Measurements from ENCODE around the gene ARHGAP44.

DNA sequence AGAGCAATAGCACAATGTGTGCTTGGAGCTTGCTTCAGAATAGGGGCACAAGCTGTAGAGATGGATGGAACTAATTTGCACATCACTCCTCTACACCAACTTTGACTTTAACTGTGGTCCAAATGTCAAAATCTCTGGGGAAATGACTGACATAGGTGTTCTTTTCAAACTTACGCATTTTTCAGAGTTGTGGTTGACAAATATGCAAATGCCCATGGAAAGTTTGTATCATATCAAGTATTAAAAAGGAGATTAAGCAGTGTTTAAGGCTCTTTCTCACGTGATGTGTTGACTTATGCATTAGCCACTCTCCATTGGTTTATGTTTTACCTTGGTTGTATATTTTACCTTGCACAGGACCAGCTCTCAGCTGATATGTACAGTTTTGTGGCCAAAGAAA is 151.4 kb downstream of the ARHGAP44 start:
- TF ChIP-seq, protein P1, sequence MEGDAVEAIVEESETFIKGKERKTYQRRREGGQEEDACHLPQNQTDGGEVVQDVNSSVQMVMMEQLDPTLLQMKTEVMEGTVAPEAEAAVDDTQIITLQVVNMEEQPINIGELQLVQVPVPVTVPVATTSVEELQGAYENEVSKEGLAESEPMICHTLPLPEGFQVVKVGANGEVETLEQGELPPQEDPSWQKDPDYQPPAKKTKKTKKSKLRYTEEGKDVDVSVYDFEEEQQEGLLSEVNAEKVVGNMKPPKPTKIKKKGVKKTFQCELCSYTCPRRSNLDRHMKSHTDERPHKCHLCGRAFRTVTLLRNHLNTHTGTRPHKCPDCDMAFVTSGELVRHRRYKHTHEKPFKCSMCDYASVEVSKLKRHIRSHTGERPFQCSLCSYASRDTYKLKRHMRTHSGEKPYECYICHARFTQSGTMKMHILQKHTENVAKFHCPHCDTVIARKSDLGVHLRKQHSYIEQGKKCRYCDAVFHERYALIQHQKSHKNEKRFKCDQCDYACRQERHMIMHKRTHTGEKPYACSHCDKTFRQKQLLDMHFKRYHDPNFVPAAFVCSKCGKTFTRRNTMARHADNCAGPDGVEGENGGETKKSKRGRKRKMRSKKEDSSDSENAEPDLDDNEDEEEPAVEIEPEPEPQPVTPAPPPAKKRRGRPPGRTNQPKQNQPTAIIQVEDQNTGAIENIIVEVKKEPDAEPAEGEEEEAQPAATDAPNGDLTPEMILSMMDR (IDR thresholded peaks at IDR 0.05) = no peak
- TF ChIP-seq EZH2 (IDR thresholded peaks at IDR 0.05; ENCODE audit: borderline replicate concordance, insufficient read depth, low read depth, low read length, poor library complexity, severe bottlenecking) = no peak

All from B cell (primary cell).